Erythroblast (primary cell): ENCODE results near the gene MOCS3.

Experiments
- GATA1 ChIP-seq: IDR thresholded peaks from 2 replicates; pipeline ENCODE4 v1.6.1; 2011; ENCODE audit warnings: low read depth, mild to moderate bottlenecking, control low read depth, low read length, moderate library complexity
- POLR2A ChIP-seq: IDR thresholded peaks from 2 replicates; pipeline ENCODE4 v1.6.1; 2011; ENCODE audit warnings: mild to moderate bottlenecking, low read length

GRCh38 chr20:50993876-50994275 lies 35.3 kb downstream of the MOCS3 start:
- TF ChIP-seq GATA1: no peak
- TF ChIP-seq POLR2A: no peak
